ENCODE data around the gene KLHL6. TPM values are rescaled to one million over a fixed set of nuclear protein-coding genes. Genes with fewer than 3 reads are reported as not detected.
A peak's percentile ranks its signal among the peaks of the same experiment; 100 is the strongest.
"Not testable (repeated sequence)": the region's sequence is repeated elsewhere in the genome, so short reads cannot be mapped to it uniquely, and the experiment has no call there.

KLHL6 gene
- total RNA-seq, 1 donor from 2014 or later = 0.41 TPM

GRCh38 chr3:183460081-183461055 is 95.1 kb downstream of the KLHL6 start:
- FAIRE-seq (no peak), DNase-seq (ENCODE audit: low spot score in 2 of 2) (peak in 1 of 2 donors; percentile 24)

GRCh38 chr3:183455089-183455488 is 100.4 kb downstream of the KLHL6 start:
- peak in 1 of 2 donors; percentile 34 for DNase-seq (ENCODE audit: low spot score in 2 of 2)
- peak; percentile 34 for FAIRE-seq

- FAIRE-seq (no peak), DNase-seq (ENCODE audit: low spot score in 2 of 2) (no peak)
Measured at GRCh38 chr3:183454064-183454463, 101.4 kb downstream of the KLHL6 start.

DNA sequence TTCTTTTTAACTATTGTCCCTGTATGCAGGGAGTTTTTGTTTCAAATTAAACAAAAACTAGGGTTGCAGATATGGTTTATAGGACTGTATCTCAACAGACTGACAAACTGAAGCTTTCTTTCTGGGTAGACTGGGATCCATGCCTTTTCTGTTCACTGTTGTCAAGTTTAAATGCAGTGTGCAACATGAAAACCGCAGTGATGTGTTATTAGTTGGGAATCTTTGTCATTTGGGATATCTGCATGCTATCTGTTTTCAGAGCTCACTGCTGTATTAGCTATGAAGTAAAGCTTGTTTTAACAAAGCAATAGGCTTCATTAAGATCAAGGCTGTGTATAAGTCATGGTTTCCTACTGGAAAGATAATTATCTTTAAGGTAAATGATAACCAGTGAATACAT is 105.7 kb downstream of the KLHL6 start:
- DNase-seq (ENCODE audit: low spot score in 2 of 2) (no peak), FAIRE-seq (no peak)

DNA sequence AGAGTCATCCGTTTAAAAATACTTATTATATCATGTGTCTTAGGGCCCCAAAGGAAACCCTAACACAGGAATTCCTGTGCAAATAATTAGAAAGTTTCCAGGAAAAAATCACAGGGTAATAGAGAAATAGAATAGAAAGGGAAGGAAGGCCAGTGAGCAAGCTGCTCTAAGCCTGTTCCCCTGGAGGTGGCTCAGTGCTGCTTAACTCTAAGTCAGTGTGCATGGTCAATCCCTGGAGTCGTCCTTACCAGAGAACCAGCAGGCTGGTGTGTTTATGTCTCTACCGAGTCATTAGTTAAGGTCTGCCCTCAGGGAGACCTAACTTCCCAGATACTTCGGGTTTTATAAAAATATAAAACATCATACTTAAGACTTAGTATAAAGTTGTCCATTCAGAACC is 106.1 kb downstream of the KLHL6 start:
- FAIRE-seq = no peak
- DNase-seq (ENCODE audit: low spot score in 2 of 2) = peak in 1 of 2 donors; percentile 27

- no peak for FAIRE-seq
Measured at GRCh38 chr3:183448369-183449128, 107.0 kb downstream of the KLHL6 start.

GRCh38 chr3:183447206-183448001 is 108.1 kb downstream of the KLHL6 start:
- FAIRE-seq (no peak), DNase-seq (ENCODE audit: low spot score in 2 of 2) (peak; percentile 33 to 68)

More at GRCh38 chr3:183448369-183449128, 107.0 kb downstream of the KLHL6 start:
- DNase-seq (ENCODE audit: low spot score in 2 of 2) = no peak

- DNase-seq (ENCODE audit: low spot score in 2 of 2) (no peak), FAIRE-seq (peak; percentile 76)
Measured at GRCh38 chr3:183446838-183447205, 108.7 kb downstream of the KLHL6 start.

GRCh38 chr3:183444748-183445147 is 110.8 kb downstream of the KLHL6 start:
- DNase-seq (ENCODE audit: low spot score in 2 of 2) (no peak), FAIRE-seq (no peak)

DNA sequence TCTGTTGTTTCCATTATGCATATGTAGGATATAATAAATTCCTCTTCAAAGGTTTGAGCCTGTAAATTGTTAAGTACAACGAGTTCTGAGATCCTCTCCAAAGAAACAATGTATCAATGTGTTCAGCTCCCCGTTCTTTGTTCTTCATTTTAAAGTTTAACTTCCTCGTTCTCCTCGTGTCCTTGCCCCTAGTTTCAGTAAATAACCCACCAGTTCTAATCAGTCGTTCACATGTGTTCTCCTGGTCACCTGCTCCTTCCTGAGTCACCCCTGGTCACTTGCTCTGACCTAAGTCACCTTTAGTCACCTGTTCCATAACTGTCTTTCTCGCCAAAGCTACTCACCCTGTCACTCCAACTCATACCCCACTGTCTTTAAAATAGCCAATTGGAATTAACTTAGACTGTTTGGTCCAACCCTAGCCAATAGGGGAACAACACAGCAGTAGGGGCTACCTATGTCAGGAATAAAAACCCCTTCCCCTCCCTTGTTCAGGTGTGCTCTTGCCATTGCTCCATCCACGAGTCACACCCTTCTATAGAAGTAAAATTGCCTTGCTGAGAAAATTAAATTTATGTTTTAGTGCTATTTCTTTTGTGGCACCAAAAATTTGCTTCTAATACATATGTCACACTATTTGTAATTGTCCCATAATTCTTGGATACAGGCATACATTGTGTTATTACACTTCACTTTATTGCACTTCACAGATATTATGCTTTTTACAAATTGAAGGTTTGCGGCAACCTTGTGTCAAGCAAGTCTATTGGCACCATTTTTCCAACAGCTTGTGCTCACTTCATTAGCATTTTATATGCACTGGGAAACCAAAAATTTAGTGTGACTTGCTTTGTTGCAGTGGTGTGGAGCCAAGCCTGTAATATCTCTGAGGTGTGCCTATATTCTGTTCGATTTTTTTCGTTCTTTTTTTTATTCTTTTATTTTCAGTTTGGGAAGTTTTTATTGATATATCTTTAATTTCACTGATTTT is 111.8 kb downstream of the KLHL6 start:
- FAIRE-seq (no peak), DNase-seq (ENCODE audit: low spot score in 2 of 2) (no peak)

- DNase-seq (ENCODE audit: low spot score in 2 of 2) (no peak), FAIRE-seq (no peak)
Measured at GRCh38 chr3:183442994-183443393, 112.5 kb downstream of the KLHL6 start.

DNA sequence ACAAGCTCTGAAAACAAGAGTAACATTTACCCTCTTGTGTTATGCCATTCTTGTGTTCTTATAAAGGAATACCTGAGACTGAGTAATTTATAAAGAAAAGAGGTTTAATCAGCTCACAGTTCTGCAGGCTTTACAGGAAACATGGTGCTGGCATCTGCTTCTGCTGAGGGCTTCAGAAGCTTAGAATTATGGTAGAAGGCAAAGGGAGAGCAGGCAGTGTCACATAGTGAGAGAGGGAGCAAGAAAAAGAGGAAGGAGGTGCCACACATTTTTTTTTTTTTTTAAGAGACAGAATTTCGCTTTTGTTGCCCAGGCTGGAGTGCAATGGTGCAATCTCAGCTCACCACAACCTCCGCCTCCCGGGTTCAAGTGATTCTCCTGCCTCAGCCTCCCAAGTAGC is 115.0 kb downstream of the KLHL6 start:
- FAIRE-seq = not testable (repeated sequence)

DNA sequence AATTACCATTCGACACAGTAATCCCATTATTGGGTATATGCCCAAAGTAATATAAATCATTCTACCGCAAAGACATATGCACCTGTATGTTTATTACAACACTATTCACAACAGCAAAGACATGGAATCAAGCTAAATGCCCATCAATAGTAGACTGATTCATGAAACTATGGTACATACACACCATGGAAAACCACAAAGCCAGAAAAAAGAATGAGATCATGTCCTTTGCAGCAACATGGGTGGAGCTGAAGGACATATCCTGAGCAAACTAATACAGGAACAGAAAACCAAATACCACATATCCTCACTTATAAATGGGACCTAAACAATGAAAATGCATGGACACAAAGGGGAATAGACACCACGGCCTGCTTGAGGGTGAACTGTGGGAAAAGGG is 116.0 kb downstream of the KLHL6 start:
- no peak for FAIRE-seq
- no peak for DNase-seq (ENCODE audit: low spot score in 2 of 2)

More for the DNA sequence above, 115.0 kb downstream of the KLHL6 start:
- DNase-seq (ENCODE audit: low spot score in 2 of 2) = not testable (repeated sequence)

GRCh38 chr3:183438735-183439134 is 116.8 kb downstream of the KLHL6 start:
- no peak for FAIRE-seq
- DNase-seq (ENCODE audit: low spot score in 2 of 2) = no peak

GRCh38 chr3:183437666-183438564 is 117.6 kb downstream of the KLHL6 start:
- FAIRE-seq (no peak), DNase-seq (ENCODE audit: low spot score in 2 of 2) (no peak)
